ENCODE measurements around the gene FBN3.

The FBN3 gene

GRCh38 chr19:8141726-8142512, 7.5 kb downstream of the FBN3 start:
- DNase-seq, result no peak
- H3K4me3 Mint-ChIP-seq, result no peak overlapping the region
- no peak for ATAC-seq
- no peaks in the 10 kb centered on the region for H3K36me3 Mint-ChIP-seq (ENCODE audit: low read depth)
- H3K9me3 Mint-ChIP-seq, result no peaks in the 10 kb centered on the region
- H3K4me1 Mint-ChIP-seq, result no peaks in the 10 kb centered on the region
- peaks cover 11% of the 10 kb centered on the region for H3K27me3 Mint-ChIP-seq
- no peak overlapping the region for H3K27ac Mint-ChIP-seq

- no peak overlapping the region for H3K4me3 Mint-ChIP-seq
- no peaks in the 10 kb centered on the region for H3K4me1 Mint-ChIP-seq
- H3K27ac Mint-ChIP-seq, result no peak overlapping the region
- no peaks in the 10 kb centered on the region for H3K9me3 Mint-ChIP-seq
- no peaks in the 10 kb centered on the region for H3K27me3 Mint-ChIP-seq
- no peaks in the 10 kb centered on the region for H3K36me3 Mint-ChIP-seq (ENCODE audit: low read depth)
- DNase-seq (no peak), ATAC-seq (peak; percentile 46)
Observed at GRCh38 chr19:8138201-8138600, 11.2 kb downstream of the FBN3 start.

GRCh38 chr19:8137425-8137824, 12.0 kb downstream of the FBN3 start:
- H3K9me3 Mint-ChIP-seq, result no peaks in the 10 kb centered on the region
- H3K27me3 Mint-ChIP-seq, result peaks cover 2% of the 10 kb centered on the region
- DNase-seq, result no peak
- no peaks in the 10 kb centered on the region for H3K4me1 Mint-ChIP-seq
- ATAC-seq, result no peak
- H3K27ac Mint-ChIP-seq, result no peak overlapping the region
- H3K4me3 Mint-ChIP-seq, result no peak overlapping the region
- H3K36me3 Mint-ChIP-seq (ENCODE audit: low read depth), result no peaks in the 10 kb centered on the region

GRCh38 chr19:8135946-8136618, 13.3 kb downstream of the FBN3 start:
- Mint-ChIP-seq H3K27ac (no peak overlapping the region), H3K36me3 (ENCODE audit: low read depth) (no peaks in the 10 kb centered on the region), H3K4me1 (no peaks in the 10 kb centered on the region), H3K27me3 (peaks cover 6% of the 10 kb centered on the region), H3K9me3 (no peaks in the 10 kb centered on the region), H3K4me3 (no peak overlapping the region)
- ATAC-seq, result no peak
- no peak for DNase-seq

- Mint-ChIP-seq H3K36me3 (ENCODE audit: low read depth) (no peaks in the 10 kb centered on the region), H3K9me3 (no peaks in the 10 kb centered on the region), H3K4me3 (no peak overlapping the region), H3K27ac (no peak overlapping the region), H3K27me3 (peaks cover 8% of the 10 kb centered on the region), H3K4me1 (no peaks in the 10 kb centered on the region)
- ATAC-seq (no peak), DNase-seq (no peak)
Observed at GRCh38 chr19:8132858-8133458, 16.4 kb downstream of the FBN3 start.

- DNase-seq (no peak), ATAC-seq (no peak)
- H3K4me1 Mint-ChIP-seq, result no peaks in the 10 kb centered on the region
- H3K36me3 Mint-ChIP-seq (ENCODE audit: low read depth), result no peaks in the 10 kb centered on the region
- H3K4me3 Mint-ChIP-seq, result no peak overlapping the region
- H3K9me3 Mint-ChIP-seq, result no peaks in the 10 kb centered on the region
- peaks cover 8% of the 10 kb centered on the region for H3K27me3 Mint-ChIP-seq
- no peak overlapping the region for H3K27ac Mint-ChIP-seq
Observed at GRCh38 chr19:8131517-8131916, 17.9 kb downstream of the FBN3 start.

- no peak overlapping the region for H3K4me3 Mint-ChIP-seq
- no peaks in the 10 kb centered on the region for H3K9me3 Mint-ChIP-seq
- H3K27me3 Mint-ChIP-seq, result peaks cover 10% of the 10 kb centered on the region
- H3K36me3 Mint-ChIP-seq (ENCODE audit: low read depth), result no peaks in the 10 kb centered on the region
- DNase-seq (no peak), ATAC-seq (no peak)
- no peak overlapping the region for H3K27ac Mint-ChIP-seq
- H3K4me1 Mint-ChIP-seq, result no peaks in the 10 kb centered on the region
Observed at GRCh38 chr19:8129061-8129618, 20.3 kb downstream of the FBN3 start.

GRCh38 chr19:8128551-8128950, 20.8 kb downstream of the FBN3 start:
- Mint-ChIP-seq H3K27me3 (peaks cover 10% of the 10 kb centered on the region), H3K27ac (no peak overlapping the region), H3K9me3 (no peaks in the 10 kb centered on the region), H3K4me1 (no peaks in the 10 kb centered on the region), H3K4me3 (no peak overlapping the region), H3K36me3 (ENCODE audit: low read depth) (no peaks in the 10 kb centered on the region)
- ATAC-seq (no peak), DNase-seq (no peak)

GRCh38 chr19:8127311-8127710, 22.1 kb downstream of the FBN3 start:
- no peak overlapping the region for H3K27ac Mint-ChIP-seq
- ATAC-seq (no peak), DNase-seq (no peak)
- H3K9me3 Mint-ChIP-seq, result no peaks in the 10 kb centered on the region
- no peak overlapping the region for H3K4me3 Mint-ChIP-seq
- H3K36me3 Mint-ChIP-seq (ENCODE audit: low read depth), result no peaks in the 10 kb centered on the region
- H3K4me1 Mint-ChIP-seq, result no peaks in the 10 kb centered on the region
- H3K27me3 Mint-ChIP-seq, result peaks cover 8% of the 10 kb centered on the region

- Mint-ChIP-seq H3K36me3 (ENCODE audit: low read depth) (no peaks in the 10 kb centered on the region), H3K27me3 (peaks cover 5% of the 10 kb centered on the region), H3K27ac (no peak overlapping the region), H3K4me3 (no peak overlapping the region), H3K4me1 (no peaks in the 10 kb centered on the region), H3K9me3 (no peaks in the 10 kb centered on the region)
- ATAC-seq (no peak), DNase-seq (no peak)
Observed at GRCh38 chr19:8126511-8126910, 22.9 kb downstream of the FBN3 start.

- Mint-ChIP-seq H3K27me3 (peaks cover 5% of the 10 kb centered on the region), H3K4me3 (no peak overlapping the region), H3K27ac (no peak overlapping the region), H3K9me3 (no peaks in the 10 kb centered on the region), H3K36me3 (ENCODE audit: low read depth) (no peaks in the 10 kb centered on the region), H3K4me1 (no peaks in the 10 kb centered on the region)
- DNase-seq, result no peak
- ATAC-seq, result no peak
Observed at GRCh38 chr19:8126008-8126407, 23.4 kb downstream of the FBN3 start.

- no peak overlapping the region for H3K4me3 Mint-ChIP-seq
- DNase-seq (no peak), ATAC-seq (no peak)
- no peak overlapping the region for H3K27ac Mint-ChIP-seq
- no peaks in the 10 kb centered on the region for H3K9me3 Mint-ChIP-seq
- H3K36me3 Mint-ChIP-seq (ENCODE audit: low read depth), result no peaks in the 10 kb centered on the region
- H3K27me3 Mint-ChIP-seq, result peaks cover 3% of the 10 kb centered on the region
- no peaks in the 10 kb centered on the region for H3K4me1 Mint-ChIP-seq
Observed at GRCh38 chr19:8123683-8124082, 25.7 kb downstream of the FBN3 start.

- H3K27me3 Mint-ChIP-seq, result peaks cover 2% of the 10 kb centered on the region
- no peaks in the 10 kb centered on the region for H3K4me1 Mint-ChIP-seq
- H3K36me3 Mint-ChIP-seq (ENCODE audit: low read depth), result no peaks in the 10 kb centered on the region
- DNase-seq (no peak), ATAC-seq (no peak)
- H3K27ac Mint-ChIP-seq, result no peak overlapping the region
- H3K9me3 Mint-ChIP-seq, result no peaks in the 10 kb centered on the region
- H3K4me3 Mint-ChIP-seq, result no peak overlapping the region
Observed at GRCh38 chr19:8120636-8121480, 28.5 kb downstream of the FBN3 start.

- Mint-ChIP-seq H3K27ac (no peak overlapping the region), H3K36me3 (ENCODE audit: low read depth) (no peaks in the 10 kb centered on the region), H3K4me3 (no peak overlapping the region), H3K9me3 (no peaks in the 10 kb centered on the region), H3K4me1 (no peaks in the 10 kb centered on the region), H3K27me3 (no peaks in the 10 kb centered on the region)
- ATAC-seq (no peak), DNase-seq (no peak)
Observed at GRCh38 chr19:8117991-8118390, 31.4 kb downstream of the FBN3 start.

Data from activated naive CD8-positive, alpha-beta T cell treated with anti-CD3 and anti-CD28 coated beads, Interleukin-2, amount 50 U/mL, for 24 hours (primary cell).